Measurements from ENCODE around the gene NLGN1.

NLGN1 gene

DNA sequence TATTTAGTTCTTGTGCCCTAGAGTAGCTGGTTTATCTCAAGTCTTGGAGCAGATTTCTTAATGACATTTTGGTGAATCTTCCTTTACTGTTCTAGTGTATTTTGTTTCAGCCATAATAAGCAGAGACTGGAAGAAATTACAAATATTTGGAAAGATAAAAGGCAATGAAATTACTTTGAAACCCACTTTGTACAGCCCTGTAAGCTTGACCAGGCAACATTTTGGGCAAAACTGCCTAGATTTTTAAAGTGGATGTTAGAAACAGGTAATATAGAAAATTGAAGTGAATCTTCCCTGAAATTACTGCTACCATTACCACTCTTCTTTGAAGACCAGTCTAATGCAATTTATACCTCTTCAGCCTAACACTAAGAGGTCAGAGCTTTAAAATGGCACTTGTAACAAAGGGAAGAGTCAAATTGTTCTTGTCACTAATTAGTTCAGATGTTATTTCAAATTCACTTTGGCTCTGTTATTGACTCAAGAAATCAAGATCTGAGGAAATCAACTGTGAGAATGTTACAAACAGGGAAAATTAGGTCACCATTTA lies 589.4 kb downstream of the NLGN1 start:
- no peak for DNase-seq (ENCODE audit: low read depth)

DNA sequence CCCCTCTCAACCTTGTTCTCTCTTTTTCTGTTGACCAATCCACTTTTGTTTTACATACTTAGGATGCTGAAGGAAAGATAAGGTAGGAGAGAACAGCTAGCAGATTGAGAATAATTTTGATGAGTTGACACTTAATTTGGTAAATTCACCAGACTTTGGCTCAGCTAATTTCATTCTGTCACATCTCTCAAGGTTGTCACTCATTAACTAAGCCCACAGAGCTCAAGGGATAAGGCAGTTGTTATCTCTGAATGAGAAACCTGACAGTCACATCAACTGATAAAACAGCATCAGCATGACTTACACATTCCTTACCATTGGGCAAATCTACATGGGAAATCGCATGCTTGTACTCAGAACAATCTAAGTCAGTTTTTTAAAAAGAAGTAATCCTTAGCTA lies 591.4 kb downstream of the NLGN1 start:
- DNase-seq (ENCODE audit: low read depth): no peak

DNA sequence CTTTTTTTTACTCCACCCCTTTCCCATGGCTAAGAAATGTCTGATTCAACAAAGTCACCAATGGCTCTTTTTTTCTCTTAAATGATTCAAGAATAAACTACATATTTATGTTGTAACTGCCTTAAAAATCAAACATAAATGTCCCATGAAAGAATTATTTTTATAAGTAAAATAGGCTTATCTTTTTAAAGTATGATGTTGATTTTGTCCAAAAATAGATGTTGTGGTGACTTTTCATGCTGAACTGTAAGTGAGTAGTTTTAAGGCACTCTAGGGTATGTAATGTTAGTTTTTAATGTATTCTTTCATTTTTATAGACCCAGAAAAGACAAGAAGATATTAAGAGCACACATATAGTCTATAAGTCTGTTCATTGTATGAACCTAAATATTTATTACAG lies 594.9 kb downstream of the NLGN1 start:
- DNase-seq (ENCODE audit: low read depth): no peak

DNA sequence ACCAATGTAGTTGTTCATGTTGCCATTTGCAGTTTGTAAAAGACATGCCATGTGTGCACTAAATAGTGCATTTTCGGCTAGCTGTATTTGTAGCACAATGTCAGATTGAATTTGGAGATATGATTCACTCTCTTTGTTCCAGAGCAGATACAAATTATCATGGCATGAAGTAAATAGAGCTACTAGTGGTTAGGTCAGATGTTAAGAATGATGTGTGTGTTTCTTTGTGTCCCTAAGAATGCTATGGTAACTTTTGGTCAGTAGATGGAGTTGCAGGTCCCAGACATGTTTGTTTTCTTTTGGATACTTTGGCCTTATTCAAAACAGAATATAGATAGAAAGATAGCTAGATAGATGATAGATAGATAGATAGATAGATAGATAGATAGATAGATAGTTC lies 595.8 kb downstream of the NLGN1 start:
- no peak for DNase-seq (ENCODE audit: low read depth)

DNA sequence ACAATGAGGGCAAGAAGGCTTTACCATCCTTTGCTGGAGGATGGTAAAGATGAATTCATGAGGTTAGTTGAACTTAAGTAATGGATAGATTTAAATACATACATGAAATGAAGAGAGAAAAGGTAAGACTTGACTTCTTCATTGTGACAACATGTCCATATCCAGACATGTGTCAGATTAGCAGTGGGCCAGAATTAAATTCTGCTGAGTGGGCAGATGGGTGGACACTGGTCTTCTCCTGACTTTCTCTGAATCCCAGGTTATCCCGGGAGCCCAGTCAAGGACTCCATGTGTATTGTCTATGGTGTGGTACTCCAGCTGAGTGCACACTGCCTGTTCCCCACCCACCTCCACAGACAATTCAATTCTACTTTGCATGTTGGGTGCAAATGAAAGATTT lies 603.1 kb downstream of the NLGN1 start:
- no peak for DNase-seq (ENCODE audit: low read depth)

DNA sequence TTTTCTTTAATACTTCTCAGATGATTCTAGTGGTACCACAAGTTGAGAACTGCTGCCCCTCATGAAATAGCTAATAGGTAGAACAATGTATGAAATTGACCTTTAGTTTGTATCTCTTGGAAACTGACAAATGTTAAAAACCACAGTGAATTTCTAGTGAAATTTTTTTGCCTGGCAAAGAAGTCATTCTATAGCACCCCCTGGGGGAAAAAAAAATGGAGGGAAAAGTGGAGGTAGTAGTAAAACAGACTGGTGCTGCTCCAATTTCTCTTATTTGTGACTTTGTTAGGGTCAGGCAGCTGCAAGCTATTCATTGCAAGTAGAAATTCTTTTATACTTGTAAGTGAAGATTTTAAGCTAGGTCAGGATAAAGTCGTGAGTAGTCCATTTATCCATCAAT lies 605.0 kb downstream of the NLGN1 start:
- DNase-seq (ENCODE audit: low read depth): no peak

DNA sequence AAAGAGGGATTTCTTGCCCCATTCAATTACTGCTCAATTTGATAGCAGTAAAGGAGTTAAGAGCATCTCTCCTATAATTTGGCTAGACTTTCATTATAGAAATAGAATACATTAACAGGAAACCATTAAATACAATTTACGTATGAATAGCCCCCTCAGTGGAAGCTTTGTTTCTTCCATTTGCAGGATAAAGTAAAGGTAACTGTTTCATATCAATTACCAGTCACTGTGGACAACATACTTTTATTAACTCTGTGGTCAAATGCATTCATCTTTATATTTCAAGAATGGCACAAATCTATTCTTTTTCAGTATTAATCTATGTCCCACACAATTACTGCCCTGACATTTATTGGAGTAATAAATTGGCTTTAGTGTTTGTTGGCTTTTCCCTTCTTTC lies 613.4 kb downstream of the NLGN1 start:
- no peak for DNase-seq (ENCODE audit: low read depth)

DNA sequence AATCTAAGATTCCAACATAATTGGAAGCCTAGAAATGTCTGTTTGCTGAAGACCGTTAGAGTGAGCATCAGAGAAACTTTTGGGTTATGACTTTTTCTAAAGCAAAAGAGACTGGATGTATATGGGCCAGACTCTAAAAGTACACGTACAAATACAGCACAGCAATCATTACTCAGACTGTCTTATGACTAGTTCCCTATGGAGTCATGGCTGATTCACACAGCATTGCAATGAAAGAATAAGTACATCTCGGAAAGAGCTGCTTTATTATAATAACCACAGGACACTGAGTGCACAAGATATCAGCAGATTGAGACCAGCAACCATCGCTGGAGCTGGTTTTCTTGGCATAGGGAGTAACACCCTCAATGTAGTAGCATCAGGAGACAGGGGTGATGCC lies 618.6 kb downstream of the NLGN1 start:
- no peak for DNase-seq (ENCODE audit: low read depth)

DNA sequence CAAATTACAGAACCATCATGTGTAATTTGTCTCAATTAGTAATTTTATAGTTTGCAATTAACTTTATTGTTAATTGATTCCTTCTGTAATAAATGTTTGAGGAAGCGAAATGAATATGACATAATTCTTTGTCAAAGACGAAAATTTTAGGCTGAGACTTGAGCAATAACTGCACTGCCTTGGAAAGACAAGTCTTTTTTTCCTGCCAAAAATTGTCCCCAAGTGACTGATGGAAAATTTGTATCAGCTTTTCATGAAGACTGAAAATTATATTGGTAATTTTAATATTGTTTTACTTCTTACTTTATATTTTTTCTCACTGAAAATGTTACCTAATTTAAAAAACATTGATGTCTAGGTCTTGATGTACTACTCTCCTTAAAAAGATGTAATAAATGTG lies 622.6 kb downstream of the NLGN1 start:
- DNase-seq (ENCODE audit: low read depth): no peak

DNA sequence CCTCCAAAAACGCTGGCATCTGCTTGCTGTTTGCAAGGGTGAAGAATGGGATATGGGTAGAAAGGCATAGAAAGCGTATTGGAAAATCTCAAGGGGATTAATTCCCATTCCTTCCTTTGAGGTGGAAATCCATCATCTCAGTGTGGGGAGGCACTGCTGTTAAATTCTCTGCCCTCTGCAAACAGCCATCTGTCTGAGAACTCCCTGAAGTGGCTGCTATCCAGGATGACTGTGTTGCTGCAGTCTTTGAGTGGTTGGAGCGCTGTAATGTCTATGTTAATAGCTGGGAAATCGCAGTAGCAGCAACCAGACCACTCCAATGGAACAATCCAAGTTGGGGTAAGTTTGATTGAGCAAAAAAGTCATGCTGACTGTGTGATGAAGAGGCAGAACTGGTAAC lies 625.9 kb downstream of the NLGN1 start:
- DNase-seq (ENCODE audit: low read depth): no peak

DNA sequence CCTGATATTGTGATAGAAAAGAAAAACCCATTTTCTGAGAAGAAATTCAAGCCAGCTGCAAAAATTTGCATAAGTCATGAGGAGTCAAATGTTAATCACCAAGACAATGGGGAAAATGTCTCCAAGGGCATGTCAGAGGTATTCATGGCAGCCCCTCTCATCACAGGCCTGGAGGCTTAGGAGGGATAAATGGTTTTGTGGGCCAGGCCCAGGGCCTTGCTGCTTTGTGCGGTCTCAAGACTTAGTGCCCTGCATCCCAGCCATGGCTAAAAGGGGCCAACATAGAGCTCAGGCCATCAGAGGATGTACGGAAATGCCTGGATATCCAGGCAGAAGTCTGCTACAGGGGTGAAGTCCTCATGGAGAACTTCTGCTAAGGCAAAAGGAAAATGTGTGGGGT lies 631.1 kb downstream of the NLGN1 start:
- no peak for DNase-seq (ENCODE audit: low read depth)

DNA sequence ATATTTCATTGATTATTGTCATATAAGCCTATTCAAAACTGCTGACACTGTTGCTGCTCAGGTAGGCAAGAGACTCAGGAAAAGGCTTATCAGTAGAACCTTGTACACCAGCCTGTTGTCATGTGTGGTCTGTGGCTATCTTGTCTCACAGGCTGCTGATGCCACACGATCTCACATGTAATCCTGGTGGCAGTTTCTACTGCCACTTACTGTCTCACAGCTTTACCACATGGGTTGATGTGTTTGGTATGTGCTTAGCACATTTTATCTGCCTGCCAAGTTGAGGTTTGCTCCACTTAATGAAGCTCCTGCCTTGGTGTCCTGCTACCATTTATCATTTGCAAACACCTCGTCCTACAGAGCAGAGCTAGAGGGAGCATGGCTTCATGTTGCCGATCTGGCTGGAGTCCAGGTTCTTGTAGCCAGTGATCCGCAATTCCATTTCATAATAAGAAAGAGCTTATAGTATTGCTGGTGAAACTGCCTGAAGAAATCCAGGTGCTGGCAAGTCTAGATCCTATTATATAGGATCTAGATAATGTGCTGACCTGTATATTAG lies 637.9 kb downstream of the NLGN1 start:
- no peak for DNase-seq (ENCODE audit: low read depth)

DNA sequence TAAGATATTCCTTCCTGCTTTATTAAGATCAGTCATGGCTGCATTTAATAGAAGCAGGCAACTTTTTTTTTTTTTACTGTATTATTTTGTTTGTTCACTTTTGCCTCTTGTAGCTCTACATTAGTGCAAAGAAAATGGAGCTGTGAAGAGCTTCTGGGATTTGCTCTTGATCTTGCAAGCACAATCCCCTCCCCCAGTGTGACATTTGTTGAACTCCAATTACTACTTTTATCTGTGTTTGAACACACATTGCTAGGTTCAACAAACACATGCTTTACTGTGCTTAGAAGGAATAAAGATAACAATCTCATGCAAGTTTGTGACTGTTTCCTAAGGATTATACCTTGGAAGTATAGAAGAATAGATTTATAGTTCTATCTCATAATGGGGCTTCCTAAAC lies 648.8 kb downstream of the NLGN1 start:
- DNase-seq (ENCODE audit: low read depth): no peak

DNA sequence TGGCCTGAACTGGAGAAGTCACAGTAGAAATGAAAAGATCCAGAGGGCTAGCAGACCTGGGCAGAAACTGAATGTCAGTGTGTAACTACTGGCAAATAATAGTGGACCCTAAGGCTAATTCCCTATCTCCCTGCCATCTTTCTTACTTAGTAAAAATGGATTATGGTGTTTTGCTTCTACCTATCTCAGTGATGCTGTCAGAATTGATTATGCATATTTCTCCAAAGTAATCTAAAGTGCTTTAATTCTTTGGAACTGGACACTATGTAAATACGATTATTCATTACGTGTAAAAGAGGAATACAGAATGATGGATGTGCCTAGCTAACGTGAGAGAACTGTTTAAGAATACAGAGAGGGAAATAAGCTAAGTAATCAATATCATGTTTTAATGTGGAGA lies 651.9 kb downstream of the NLGN1 start:
- DNase-seq (ENCODE audit: low read depth): no peak

DNA sequence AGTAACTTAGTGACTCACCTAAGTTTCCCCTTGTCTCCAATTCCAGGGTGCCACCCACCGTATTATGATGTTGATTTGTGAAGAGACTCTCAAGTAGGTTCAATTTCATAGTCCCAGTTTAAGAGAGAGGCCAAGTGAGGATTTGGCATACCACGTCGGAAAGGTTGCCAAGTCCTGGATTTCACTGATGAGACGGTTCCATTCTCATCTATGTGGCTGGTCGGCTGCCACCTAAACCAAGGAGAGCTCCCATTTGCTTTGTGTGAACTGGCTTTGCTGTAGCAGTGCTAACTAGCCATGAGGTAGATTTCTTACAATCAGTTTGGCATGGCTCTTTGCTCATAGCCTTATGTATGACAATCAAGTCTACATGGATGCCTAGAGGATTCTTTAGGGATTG lies 653.6 kb downstream of the NLGN1 start:
- DNase-seq (ENCODE audit: low read depth): no peak

DNA sequence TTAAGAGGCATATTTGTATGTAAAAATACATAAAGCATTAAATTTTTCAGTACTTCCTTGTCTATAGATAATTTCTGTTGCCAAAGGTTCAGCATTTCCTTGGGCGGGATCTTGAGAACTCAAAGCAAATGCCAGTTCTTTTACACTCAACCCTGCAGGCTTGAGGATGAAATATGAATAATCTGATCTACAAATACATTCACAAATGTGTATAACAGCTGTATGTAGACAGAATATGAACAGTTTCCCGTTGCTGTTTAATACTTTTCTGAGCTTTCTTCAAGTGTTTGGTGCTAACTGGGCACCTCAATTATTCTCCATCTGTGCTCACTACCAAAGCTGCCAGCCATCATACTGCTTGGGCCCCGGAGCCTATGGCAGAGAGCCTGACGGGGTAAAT lies 661.3 kb downstream of the NLGN1 start:
- DNase-seq (ENCODE audit: low read depth): no peak

DNA sequence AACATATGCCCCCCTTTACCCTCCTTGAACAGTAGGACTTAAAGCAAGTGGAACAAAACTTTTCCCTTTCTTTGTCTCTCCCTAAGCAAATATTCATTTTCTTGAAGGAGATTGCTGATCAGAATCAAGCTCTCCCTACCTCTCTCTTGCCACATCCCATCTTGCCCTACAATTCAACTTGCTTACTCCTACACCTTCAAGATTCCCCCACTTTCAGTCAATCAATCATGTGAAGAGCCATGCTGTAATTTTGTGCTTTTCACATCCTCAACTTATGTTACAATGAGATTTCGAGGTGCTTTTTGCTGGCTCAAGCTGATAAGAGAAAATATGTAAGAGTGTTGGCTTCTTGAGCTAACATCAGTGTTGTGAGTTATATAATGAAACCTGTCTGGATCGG lies 662.9 kb downstream of the NLGN1 start:
- DNase-seq (ENCODE audit: low read depth): no peak

DNA sequence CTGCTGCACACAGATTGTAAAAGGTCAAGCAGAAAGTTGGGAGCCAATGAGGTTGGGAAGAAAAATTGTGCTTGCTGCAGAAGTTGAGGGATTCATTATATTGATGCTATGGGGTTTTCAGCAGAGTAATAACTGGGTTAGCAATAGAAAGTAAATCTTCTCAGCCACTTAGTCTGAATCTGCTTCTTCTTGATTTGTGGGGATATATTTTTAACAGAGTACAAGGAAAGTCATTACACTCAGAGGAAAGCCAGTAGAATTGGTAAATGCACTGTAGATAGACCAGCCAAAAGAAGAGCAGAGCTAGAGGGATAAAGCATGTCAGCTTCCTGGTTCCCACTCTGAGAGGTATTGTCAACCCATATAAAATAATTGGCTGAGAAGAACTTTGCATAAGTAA lies 663.6 kb downstream of the NLGN1 start:
- DNase-seq (ENCODE audit: low read depth): no peak

DNA sequence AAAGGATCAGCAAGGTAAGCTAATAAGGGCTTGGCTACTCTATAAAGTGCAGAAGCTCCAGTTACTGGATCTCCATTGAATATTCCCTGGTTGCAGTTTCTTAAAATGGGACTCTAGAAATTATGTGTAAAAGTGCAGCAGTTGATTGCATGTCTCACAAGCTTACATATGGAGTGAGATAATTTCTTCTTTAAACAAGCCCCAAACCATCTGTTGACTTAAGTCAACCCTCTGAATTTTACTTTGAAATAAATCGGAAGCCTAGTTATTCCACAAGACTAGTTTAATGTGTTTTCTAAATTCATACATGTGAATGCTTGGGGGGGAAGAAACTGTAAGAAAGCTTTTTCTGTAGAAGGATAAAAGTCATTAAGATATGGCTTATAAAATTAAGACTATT lies 664.2 kb downstream of the NLGN1 start:
- DNase-seq (ENCODE audit: low read depth): no peak

DNA sequence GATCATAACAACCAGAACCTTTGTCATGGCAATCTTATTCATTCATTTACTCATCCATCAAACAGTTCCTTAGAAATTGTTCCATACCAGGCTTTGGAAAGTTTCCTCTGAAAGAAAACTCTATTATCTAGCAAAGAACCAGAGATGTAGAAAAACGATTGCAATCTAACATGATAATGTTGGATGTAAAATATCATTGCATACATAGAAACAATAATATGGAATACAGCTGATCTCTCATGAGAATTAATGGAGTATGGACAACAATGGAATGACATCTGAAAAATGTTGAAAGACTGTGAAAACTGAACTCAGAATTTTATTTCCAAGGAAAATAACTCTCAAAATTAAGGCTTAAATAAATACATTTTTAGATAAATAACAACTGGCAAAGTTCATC lies 665.4 kb downstream of the NLGN1 start:
- DNase-seq (ENCODE audit: low read depth): no peak

DNA sequence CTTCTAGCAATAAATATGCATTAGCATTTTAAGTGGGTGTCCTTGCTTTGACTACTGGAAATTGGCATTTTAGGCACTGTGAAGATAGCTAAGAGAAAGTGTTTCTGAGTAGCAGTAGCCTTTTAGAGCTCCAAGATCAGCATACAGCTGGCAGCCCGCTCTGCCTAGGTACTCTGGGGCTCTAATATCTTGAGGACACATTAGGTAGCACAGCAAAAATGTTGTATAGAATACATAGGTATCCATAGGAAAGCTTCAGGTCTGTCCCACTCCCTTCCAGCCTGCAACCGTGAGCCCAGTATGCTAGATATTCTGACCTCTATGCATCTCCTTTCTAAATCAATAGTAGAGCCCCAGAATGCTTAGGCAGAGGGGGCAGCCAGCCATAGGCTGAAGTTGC lies 670.5 kb downstream of the NLGN1 start:
- no peak for DNase-seq (ENCODE audit: low read depth)

DNA sequence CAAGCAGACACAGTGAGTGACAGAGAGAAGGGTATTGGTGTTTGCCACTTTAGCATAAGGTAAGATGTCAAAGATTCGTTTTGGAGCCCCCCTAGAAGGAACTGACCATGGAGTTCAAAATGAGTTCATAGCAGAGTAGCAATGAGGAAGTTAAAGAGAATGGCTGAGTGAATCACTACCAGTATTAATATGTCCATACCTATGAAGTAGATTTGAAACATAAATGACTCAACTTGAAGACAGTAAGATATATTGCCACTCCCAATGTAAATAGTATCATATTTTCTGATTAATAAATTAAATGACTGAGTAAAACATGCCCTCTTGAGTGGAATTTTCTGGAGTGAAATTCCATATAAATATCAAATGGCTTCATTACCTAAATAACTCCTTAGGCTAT lies 675.1 kb downstream of the NLGN1 start:
- DNase-seq (ENCODE audit: low read depth): no peak

DNA sequence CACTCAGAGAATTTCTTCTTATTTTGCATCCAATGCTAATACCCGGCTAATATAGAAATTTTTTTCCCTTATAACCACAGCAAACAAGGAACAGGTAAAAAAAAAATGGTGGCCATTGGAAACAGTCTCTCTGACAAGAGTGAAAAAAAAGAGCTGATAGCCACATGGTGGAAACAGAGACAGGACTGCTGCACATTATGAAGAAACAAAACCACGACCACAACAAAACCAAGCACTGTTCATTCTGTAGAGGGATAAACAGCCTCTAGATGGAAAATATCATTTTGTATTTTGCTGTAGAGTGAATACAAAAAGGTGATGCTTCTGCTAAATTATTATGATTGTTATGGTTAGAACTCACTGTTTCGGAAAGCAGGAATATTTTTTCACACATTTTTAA lies 686.2 kb downstream of the NLGN1 start:
- no peak for DNase-seq (ENCODE audit: low read depth)

DNA sequence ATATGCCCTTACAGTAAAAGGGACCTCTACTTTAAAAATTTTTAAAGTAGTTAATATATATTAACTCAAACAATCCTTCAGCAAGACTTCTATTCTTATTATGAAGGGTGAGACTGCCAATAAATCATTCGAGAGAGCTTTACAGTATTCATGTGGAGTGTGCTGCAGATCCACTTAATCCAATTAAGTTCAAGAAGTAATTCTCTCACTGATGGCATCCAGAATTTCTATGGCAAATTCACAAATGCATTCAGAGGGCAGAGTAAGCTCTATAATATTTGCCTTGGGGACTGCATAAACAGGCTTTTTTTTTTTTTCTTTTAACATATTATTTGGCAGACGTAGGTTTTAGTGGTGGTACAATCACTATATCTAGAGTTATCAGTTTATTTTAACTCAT lies 692.0 kb downstream of the NLGN1 start:
- DNase-seq (ENCODE audit: low read depth): no peak

DNA sequence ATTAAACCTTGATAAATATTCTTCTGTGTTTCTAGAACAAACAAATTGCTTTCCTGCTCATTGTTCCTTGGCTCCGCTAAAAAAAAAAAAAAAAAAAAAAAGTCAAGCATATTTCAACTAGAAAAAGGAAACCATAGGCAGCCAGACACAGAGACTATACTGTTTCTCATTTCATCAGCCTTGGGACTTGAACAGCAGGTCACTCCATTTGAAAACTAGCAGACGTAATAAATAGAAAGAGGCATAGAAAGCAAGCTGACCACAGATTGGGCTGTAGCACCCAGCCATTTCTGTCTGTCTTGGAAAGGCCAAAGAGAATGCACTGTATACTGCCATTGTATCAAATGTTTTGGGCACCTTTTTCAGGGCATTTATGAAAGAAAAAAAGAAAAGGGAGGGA lies 697.1 kb downstream of the NLGN1 start:
- no peak for DNase-seq (ENCODE audit: low read depth)

Measured in activated T-helper 1 cell treated with Interleukin-2 at 50 U/mL for 16 hours (primary cell).